ENCODE measurements around the gene SHISA4.
"Not testable (repeated sequence)": the region's sequence is repeated elsewhere in the genome, so short reads cannot be mapped to it uniquely, and the experiment has no call there.

Gene SHISA4

DNA sequence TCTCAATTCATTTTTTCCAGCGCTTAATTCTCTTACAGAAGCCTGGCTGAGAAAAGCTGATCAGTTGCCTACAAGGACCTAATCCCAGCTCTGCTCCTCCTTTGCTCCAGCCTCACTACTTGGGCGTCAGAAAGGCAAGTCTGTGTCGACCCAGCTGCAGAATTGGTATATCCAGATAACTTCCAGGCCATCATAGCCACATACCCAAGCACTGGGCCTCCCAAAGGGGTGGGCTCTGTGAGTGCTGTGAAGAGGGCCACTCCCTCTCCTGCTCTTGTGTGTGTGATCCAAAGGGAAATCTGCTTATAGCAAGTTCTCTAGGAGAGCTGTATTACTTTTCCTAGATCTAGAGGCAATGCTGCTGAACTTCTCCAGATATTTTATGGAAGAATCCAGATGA lies 39.6 kb downstream of the SHISA4 start:
- no peak for DNase-seq (ENCODE audit: low read depth, low spot score)

DNA sequence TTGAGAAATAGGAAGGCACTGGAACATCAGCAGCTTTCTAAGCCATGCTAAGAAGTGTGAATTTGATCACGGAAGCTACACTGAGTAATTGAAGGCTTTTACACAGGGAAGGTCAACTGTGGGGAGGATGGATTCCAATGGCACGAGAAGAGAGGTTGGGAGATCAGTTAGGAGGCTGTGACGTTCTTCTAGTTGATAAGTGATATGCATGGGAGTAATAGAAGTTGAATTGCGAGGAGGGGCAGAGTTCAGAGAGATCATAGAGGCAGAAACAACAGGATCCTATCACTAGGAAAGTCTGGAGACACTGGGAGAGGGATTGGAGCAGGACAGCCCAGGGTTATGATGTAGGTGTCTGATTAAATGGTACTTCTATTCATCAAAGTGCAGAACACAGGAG lies 41.4 kb downstream of the SHISA4 start:
- no peak for DNase-seq (ENCODE audit: low read depth, low spot score)

DNA sequence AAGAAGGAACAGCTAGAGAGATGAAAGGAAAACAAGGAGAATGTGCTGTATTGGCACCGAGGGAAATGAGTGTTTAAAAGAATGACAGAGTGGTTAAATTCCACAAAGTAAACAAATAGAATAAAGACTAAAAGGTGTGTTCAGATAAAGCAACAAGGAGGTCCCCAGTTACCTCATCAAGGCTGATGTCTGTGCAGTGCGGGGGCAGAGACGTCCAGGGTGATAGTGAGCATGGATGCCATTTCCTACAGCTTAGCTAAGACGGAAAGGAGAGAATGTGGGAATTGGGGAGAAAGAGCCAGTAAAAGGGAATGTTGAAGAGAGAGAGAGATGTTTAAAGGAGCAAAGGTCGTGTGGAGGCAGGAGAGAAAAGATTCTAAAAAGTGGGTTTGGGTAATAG lies 42.1 kb downstream of the SHISA4 start:
- no peak for DNase-seq (ENCODE audit: low read depth, low spot score)

DNA sequence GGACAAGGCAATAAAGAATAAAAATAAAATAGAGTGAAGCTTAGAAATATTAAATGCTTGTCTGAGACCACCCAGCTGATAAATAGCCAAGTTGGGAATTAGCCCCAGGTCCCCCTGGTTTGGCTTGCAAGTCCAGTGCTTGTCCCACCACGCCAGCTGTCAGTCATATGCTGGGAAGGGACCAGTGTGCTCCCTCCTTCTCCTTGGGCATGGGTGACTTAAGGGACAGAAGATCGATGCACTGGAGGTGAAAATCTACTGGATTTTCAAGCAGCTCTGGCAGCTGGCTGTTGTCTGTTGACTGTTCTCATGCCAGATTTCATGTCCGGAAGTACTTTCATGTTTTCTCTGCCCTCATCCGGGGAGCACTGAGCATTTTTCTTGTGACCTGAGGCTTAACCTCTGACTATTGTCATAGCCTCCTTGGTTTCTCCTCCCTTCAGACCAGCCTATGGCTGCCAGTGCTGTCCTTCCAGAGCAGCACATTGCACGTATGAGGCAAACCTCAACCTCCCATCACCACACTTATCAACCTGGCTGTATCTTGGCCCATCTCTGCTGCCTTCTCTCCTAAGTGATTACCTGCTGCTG lies 45.2 kb downstream of the SHISA4 start:
- DNase-seq (ENCODE audit: low read depth, low spot score) = no peak

DNA sequence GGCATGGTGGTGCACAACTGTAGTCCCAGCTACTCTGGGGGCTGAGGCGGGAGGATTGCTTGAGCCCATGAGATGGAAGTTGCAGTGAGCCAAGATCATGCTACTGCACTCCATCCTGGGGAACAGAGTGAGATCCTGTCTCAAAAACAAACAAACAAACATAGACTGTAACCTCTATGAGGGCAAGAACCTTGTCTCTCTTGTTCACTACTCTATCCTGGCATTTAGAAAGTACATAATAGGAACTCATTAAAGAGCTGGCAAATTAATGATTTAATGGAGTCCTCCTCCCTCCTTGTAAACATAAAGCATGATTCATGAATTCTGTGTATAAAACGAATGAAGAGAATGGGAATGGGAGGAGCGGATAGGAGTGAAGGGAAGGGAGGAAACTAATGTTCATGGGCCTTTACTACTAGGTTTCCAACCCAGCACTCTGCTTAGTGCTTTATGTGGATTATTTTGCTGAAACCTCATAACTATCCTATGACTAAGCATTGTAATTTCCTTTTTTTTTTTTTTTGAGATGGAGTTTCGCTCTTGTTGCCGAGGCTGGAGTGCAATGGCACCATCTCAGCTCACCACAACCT lies 49.0 kb downstream of the SHISA4 start:
- no peak for DNase-seq (ENCODE audit: low read depth, low spot score)

DNA sequence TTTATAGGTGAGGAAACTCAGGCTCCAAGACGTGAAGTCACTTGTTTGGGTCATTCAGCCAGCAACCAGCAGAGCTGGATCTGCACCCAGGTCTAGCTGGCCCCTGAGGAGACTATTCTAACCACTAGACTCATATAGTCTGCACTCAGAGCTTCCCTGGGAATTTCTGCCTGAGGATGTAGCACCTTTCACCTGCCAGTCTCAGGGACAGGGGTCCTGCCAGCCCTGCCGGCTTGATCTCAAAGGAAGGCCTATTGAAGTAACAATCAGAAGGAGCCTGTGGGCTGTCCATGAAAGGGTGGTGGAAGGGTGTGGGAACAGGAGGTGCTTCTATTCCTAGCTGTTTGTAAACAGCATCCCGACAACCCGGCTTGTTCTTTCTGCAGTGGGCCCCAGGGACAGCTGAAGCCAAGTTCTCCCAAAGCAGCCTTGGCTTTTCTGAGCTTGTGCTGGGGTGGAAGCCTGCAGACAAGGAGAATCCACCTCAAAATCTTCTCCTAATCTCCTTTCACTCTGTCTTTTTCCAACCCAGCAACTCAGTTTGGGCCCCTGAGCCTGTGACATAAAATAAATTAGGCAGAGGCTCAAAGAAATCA lies 49.8 kb downstream of the SHISA4 start:
- DNase-seq (ENCODE audit: low read depth, low spot score) = no peak

DNA sequence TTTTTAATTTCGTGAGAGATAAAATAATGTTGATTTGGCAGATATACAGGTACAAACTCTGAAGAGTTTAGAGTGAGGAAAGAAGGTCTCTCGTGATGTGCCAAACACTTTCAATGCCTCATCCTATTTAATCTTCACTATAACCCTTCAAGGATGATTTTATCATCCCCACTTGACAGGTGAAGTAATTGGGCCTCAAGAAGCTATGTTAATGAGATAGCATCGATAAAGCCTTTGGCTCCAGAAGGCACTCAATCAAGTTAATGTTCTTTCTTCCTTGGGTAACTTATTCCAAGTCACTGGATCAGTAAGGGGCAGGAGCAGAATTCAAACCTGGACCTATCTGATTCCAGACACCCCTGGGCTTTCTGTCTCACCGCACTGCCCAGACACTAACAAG lies 50.5 kb downstream of the SHISA4 start:
- no peak for DNase-seq (ENCODE audit: low read depth, low spot score)

DNA sequence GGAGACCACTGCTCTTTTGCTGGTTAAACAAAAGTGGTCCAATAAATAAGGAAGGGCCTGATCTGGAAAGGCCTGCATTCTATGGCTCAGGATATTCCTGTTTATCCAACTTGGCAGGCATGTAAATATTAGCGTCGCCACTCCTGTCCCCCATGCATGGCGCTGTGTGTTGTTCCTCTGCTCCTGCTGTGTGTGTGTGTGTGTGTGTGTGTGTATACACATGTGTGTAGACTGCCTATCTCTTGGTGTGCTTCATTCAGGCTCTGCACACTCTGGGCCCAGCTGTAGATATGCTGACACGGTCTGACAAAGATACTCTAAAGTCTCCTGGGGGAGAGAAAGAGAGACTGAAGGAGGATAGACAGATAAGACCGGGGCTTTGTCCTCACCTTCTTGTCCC lies 50.9 kb downstream of the SHISA4 start:
- DNase-seq (ENCODE audit: low read depth, low spot score) = no peak

DNA sequence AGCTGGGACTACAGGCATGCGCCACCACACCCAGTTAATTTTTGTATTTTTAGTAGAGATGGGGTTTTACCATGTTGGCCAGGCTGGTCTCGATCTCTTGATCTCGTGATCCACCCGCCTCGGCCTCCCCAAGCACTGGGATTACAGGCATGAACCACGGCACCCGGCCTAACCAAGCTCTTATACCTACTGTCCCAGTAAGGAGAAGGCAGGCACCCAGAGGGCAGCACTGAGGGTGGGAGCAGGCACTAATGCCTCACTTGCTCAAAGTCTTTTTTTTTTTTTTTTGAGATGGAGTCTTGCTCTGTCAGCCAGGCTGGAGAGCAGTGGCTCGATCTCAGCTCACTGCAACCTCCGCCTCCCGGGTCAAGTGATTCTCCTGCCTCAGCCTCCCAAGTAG lies 51.6 kb downstream of the SHISA4 start:
- DNase-seq (ENCODE audit: low read depth, low spot score) = not testable (repeated sequence)

DNA sequence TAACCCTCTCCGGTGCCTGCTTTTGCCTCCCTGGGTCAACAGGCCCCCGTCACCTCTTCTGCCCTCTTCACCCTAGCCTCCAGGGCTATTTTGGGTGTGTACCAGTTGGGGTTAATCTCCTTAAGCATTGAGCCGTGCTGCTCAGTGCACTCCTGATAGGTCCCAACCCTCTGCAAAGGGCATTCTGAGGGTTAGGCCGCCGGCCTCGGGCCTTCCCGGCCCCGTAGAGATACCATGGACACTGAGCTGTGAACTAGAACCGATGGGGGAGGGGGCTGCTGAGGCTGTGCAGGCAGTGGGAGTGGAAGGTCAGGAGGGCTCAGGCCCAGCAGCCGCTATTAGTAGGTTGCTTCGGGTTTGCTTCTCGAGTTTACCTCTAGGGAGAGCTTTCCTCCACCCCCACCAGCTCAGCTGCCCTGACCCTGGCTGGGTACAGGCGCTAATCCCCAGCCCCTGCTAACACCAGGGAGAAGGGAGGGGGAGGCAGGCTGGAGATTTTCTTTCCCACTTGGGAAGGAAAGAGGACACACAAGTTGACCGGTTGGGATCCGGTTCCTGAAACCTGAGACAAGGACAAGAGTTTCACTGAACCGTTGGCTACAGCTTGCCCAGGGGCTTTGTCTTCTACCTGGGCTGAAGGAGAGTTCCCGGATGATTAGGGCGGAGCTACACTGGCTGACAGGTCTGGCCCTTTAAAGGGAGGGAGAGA lies 52.9 kb downstream of the SHISA4 start:
- no peak for DNase-seq (ENCODE audit: low read depth, low spot score)

DNA sequence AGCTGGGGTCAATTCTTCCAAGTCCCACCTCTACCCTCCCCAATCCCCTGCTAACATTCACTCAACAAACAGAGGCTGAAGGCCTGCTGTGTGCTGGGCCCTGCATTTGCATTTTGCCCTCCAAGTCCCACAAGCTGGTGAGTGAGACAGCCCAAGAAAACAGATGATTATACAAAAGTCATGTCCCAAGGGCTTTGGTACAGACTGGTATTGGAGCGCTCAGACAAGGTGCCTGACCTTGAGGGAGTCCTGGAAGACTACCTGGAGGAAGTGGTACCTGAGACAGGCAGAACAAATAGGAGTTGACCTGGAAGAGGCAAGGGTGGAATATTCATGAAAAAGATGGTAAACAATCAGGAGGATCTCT lies 53.4 kb downstream of the SHISA4 start:
- no peak for DNase-seq (ENCODE audit: low read depth, low spot score)

All from smooth muscle cell of the brain vasculature (primary cell).